WTC11 (cell line): ENCODE data around the gene HOXA10. TPM values are rescaled to one million over a fixed set of nuclear protein-coding genes. Genes with fewer than 3 reads are reported as not detected.
A peak's percentile ranks its signal among the peaks of the same experiment; 100 is the strongest.

Source experiments
- ATAC-seq: fragments of 200-7000 bp; cut with Tn5 transposase; 2 replicates; pipeline ENCODE4 v1.10.0; 2021; ENCODE audit warnings: mild to moderate bottlenecking, moderate library complexity
- CTCF ChIA-PET: fragments of 300-600 bp; sonication (Branson Sonifier 250); formaldehyde crosslinking; loops from one replicate; lab custom pipeline; 2021; ENCODE audit warnings: antibody characterized with exemption; lab: Charles Lee
- POLR2A ChIA-PET: fragments of 350-600 bp; sonication (Branson Sonifier 250); formaldehyde crosslinking; loops from one replicate; lab custom pipeline; 2021; ENCODE audit warnings: antibody characterized with exemption; lab: Charles Lee
- DNase-seq: peaks from one replicate; pipeline ENCODE4 v3.0.0; 2021; ENCODE audit warnings: low spot score
- H3K27ac Mint-ChIP-seq: 2 replicates; pipeline ENCODE4 v1.8.0; 2021; ENCODE audit warnings: mixed read lengths
- H3K27me3 Mint-ChIP-seq: 2 replicates; pipeline ENCODE4 v1.8.0; 2021; ENCODE audit warnings: low read depth, mild to moderate bottlenecking, moderate library complexity, mixed read lengths
- H3K36me3 Mint-ChIP-seq: 2 replicates; pipeline ENCODE4 v1.8.0; 2021; ENCODE audit warnings: mixed read lengths
- H3K4me1 Mint-ChIP-seq: 2 replicates; pipeline ENCODE4 v1.8.0; 2022; ENCODE audit warnings: mixed read lengths
- H3K4me3 Mint-ChIP-seq: 2 replicates; pipeline ENCODE4 v1.8.0; 2021; ENCODE audit warnings: mild to moderate bottlenecking, moderate library complexity, mixed read lengths
- H3K9me3 Mint-ChIP-seq: 2 replicates; pipeline ENCODE4 v1.8.0; 2021; ENCODE audit warnings: mixed read lengths
- CREB1 ChIP-seq: sonication (generic); formaldehyde crosslinking; IDR thresholded peaks from 2 replicates; pipeline ENCODE4 v1.8.0; 2023; ENCODE audit warnings: mild to moderate bottlenecking, missing genetic modification reagents
- E2F1 ChIP-seq: sonication (generic); formaldehyde crosslinking; IDR thresholded peaks from 2 replicates; pipeline ENCODE4 v1.8.0; 2022; ENCODE audit warnings: mild to moderate bottlenecking, missing genetic modification reagents
- EMX1 ChIP-seq: fragments of 250-450 bp; sonication (Bioruptor Pico); IDR thresholded peaks from 2 replicates; pipeline ENCODE4 v1.8.0; 2021; ENCODE audit warnings: mild to moderate bottlenecking
- ERG ChIP-seq: fragments of 250-450 bp; sonication (Bioruptor Pico); IDR thresholded peaks from 2 replicates; pipeline ENCODE4 v1.8.0; 2021; ENCODE audit warnings: mild to moderate bottlenecking
- ETV6 ChIP-seq: sonication (generic); formaldehyde crosslinking; IDR thresholded peaks from 2 replicates; pipeline ENCODE4 v1.8.1; 2022; ENCODE audit warnings: mild to moderate bottlenecking, missing genetic modification reagents
- FOXP1 ChIP-seq: sonication (generic); formaldehyde crosslinking; IDR thresholded peaks from 2 replicates; pipeline ENCODE4 v1.8.0; 2022; ENCODE audit warnings: missing genetic modification reagents, mild to moderate bottlenecking, moderate library complexity, borderline replicate concordance
- HMGXB4 ChIP-seq: sonication (generic); formaldehyde crosslinking; IDR thresholded peaks from 2 replicates; pipeline ENCODE4 v1.8.1; 2023; ENCODE audit warnings: mild to moderate bottlenecking, moderate library complexity, missing genetic modification reagents
- IRF1 ChIP-seq: sonication (generic); formaldehyde crosslinking; IDR thresholded peaks from 2 replicates; pipeline ENCODE4 v1.8.0; 2023; ENCODE audit warnings: missing genetic modification reagents
- JAZF1 ChIP-seq: fragments of 250-450 bp; sonication (Bioruptor Pico); IDR thresholded peaks from 2 replicates; pipeline ENCODE4 v1.9.0; 2021; ENCODE audit warnings: moderate library complexity, mild to moderate bottlenecking, inconsistent platforms
- MXD4 ChIP-seq: fragments of 250-450 bp; sonication (Bioruptor Pico); IDR thresholded peaks from 2 replicates; pipeline ENCODE4 v1.8.0; 2021; ENCODE audit warnings: mild to moderate bottlenecking, moderate library complexity, borderline replicate concordance
- PRRX2 ChIP-seq: fragments of 250-450 bp; sonication (Bioruptor Pico); IDR thresholded peaks from 2 replicates; pipeline ENCODE4 v1.8.0; 2021; ENCODE audit warnings: mild to moderate bottlenecking
- RELA ChIP-seq: sonication (generic); formaldehyde crosslinking; IDR thresholded peaks from 2 replicates; pipeline ENCODE4 v1.8.1; 2022; ENCODE audit warnings: missing genetic modification reagents, mild to moderate bottlenecking, borderline replicate concordance
- SP1 ChIP-seq: sonication (generic); formaldehyde crosslinking; conservative IDR thresholded peaks from 2 replicates; pipeline ENCODE4 v1.8.1; 2022; ENCODE audit warnings: missing genetic modification reagents
- TEAD1 ChIP-seq: sonication (generic); formaldehyde crosslinking; IDR thresholded peaks from 2 replicates; pipeline ENCODE4 v1.8.0; 2022; ENCODE audit warnings: mild to moderate bottlenecking, missing genetic modification reagents
- USF1 ChIP-seq: sonication (generic); formaldehyde crosslinking; IDR thresholded peaks from 2 replicates; pipeline ENCODE4 v1.8.0; 2022; ENCODE audit warnings: mild to moderate bottlenecking, missing genetic modification reagents
- ZNF219 ChIP-seq: sonication (generic); formaldehyde crosslinking; IDR thresholded peaks from 2 replicates; pipeline ENCODE4 v1.8.0; 2023; ENCODE audit warnings: missing genetic modification reagents, mild to moderate bottlenecking, borderline replicate concordance
- ZNF232 ChIP-seq: sonication (generic); formaldehyde crosslinking; IDR thresholded peaks from 2 replicates; pipeline ENCODE4 v1.8.0; 2022; ENCODE audit warnings: mild to moderate bottlenecking, missing genetic modification reagents
- total RNA-seq: library from RNA; stranded (reverse); gene quantifications from 3 replicates; pipeline ENCODE4 v1.2.3, GENCODE V29; 2021
- TF ChIP-seq, protein P1 (sequence below): sonication (generic); formaldehyde crosslinking; conservative IDR thresholded peaks from 2 replicates; pipeline ENCODE4 v1.8.1; 2023; ENCODE audit warnings: mild to moderate bottlenecking, low read depth, missing genetic modification reagents, moderate library complexity
- TF ChIP-seq, protein P2 (sequence below): fragments of 250-450 bp; sonication (Bioruptor Pico); IDR thresholded peaks from 2 replicates; pipeline ENCODE4 v1.9.0; 2021; ENCODE audit warnings: moderate library complexity, mild to moderate bottlenecking, inconsistent platforms, borderline replicate concordance
- TF ChIP-seq, protein P3 (sequence below): sonication (generic); formaldehyde crosslinking; IDR thresholded peaks from 2 replicates; pipeline ENCODE4 v1.8.1; 2022; ENCODE audit warnings: missing genetic modification reagents, borderline replicate concordance
- TF ChIP-seq, protein P4 (sequence below): sonication (generic); formaldehyde crosslinking; IDR thresholded peaks from 2 replicates; pipeline ENCODE4 v1.8.1; 2023; ENCODE audit warnings: mild to moderate bottlenecking, missing genetic modification reagents, moderate library complexity

Gene HOXA10
- total RNA-seq, 1 experiment from 2014 or later, result 0.07 TPM

- H3K4me3 Mint-ChIP-seq, result peak within 1 kb of the TSS; percentile 74
- POLR2A ChIA-PET, result interaction anchor here (0.6 to 1.2 kb wide), 2 partner anchors 30 to 135 kb away, joined by 3 read pairs; no protein-coding TSS in a partner anchor
- no peaks in the 10 kb centered on the region for H3K36me3 Mint-ChIP-seq
- ATAC-seq (peak; percentile 31), DNase-seq (peak; percentile 89)
- H3K9me3 Mint-ChIP-seq, result no peaks in the 10 kb centered on the region
- H3K27me3 Mint-ChIP-seq, result peaks cover 100% of the 10 kb centered on the region
- CTCF ChIA-PET, result interaction anchor here (0.6 to 3.8 kb wide), 37 partner anchors 9 to 1251 kb away, joined by 3 to 39 read pairs (median 4); partner anchors contain the start of genes HOXA11, HOXA13, HOXA3 and HOXA4
- no peak within 1 kb of the TSS for H3K27ac Mint-ChIP-seq
- peaks cover 25% of the 10 kb centered on the region for H3K4me1 Mint-ChIP-seq
- TF ChIP-seq PRRX2 (0 out of 2 replicates have a peak, but pooled peaks have one; percentile 32), HMGXB4 (CRISPR knock-in tag) (peak; percentile 12; the same call in 1 of the 2 replicates), JAZF1 (no peak), ZNF232 (CRISPR knock-in tag) (no peak), CREB1 (CRISPR knock-in tag) (no peak), TEAD1 (0 out of 2 replicates have a peak, but pooled peaks have one; percentile 18), SP1 (CRISPR knock-in tag) (0 out of 2 replicates have a peak, but pooled peaks have one; percentile 33), E2F1 (CRISPR knock-in tag) (no peak), FOXP1 (CRISPR knock-in tag) (no peak), ZNF219 (CRISPR knock-in tag) (no peak), RELA (no peak), ETV6 (CRISPR knock-in tag) (peak; percentile 60; the same call in 1 of the 2 replicates), ERG (CRISPR knock-in tag) (no peak), MXD4 (CRISPR knock-in tag) (no peak), USF1 (CRISPR knock-in tag) (peak; percentile 81), EMX1 (CRISPR knock-in tag) (no peak), IRF1 (CRISPR knock-in tag) (no peak)
- TF ChIP-seq, protein P1, sequence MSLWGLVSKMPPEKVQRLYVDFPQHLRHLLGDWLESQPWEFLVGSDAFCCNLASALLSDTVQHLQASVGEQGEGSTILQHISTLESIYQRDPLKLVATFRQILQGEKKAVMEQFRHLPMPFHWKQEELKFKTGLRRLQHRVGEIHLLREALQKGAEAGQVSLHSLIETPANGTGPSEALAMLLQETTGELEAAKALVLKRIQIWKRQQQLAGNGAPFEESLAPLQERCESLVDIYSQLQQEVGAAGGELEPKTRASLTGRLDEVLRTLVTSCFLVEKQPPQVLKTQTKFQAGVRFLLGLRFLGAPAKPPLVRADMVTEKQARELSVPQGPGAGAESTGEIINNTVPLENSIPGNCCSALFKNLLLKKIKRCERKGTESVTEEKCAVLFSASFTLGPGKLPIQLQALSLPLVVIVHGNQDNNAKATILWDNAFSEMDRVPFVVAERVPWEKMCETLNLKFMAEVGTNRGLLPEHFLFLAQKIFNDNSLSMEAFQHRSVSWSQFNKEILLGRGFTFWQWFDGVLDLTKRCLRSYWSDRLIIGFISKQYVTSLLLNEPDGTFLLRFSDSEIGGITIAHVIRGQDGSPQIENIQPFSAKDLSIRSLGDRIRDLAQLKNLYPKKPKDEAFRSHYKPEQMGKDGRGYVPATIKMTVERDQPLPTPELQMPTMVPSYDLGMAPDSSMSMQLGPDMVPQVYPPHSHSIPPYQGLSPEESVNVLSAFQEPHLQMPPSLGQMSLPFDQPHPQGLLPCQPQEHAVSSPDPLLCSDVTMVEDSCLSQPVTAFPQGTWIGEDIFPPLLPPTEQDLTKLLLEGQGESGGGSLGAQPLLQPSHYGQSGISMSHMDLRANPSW (CRISPR knock-in tag), result no peak
- TF ChIP-seq, protein P2, sequence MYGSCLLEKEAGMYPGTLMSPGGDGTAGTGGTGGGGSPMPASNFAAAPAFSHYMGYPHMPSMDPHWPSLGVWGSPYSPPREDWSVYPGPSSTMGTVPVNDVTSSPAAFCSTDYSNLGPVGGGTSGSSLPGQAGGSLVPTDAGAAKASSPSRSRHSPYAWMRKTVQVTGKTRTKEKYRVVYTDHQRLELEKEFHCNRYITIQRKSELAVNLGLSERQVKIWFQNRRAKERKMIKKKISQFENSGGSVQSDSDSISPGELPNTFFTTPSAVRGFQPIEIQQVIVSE (CRISPR knock-in tag), result no peak
- TF ChIP-seq, protein P3, sequence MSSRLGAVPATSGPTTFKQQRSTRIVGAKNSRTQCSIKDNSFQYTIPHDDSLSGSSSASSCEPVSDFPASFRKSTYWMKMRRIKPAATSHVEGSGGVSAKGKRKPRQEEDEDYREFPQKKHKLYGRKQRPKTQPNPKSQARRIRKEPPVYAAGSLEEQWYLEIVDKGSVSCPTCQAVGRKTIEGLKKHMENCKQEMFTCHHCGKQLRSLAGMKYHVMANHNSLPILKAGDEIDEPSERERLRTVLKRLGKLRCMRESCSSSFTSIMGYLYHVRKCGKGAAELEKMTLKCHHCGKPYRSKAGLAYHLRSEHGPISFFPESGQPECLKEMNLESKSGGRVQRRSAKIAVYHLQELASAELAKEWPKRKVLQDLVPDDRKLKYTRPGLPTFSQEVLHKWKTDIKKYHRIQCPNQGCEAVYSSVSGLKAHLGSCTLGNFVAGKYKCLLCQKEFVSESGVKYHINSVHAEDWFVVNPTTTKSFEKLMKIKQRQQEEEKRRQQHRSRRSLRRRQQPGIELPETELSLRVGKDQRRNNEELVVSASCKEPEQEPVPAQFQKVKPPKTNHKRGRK (CRISPR knock-in tag), result no peak
- TF ChIP-seq, protein P4, sequence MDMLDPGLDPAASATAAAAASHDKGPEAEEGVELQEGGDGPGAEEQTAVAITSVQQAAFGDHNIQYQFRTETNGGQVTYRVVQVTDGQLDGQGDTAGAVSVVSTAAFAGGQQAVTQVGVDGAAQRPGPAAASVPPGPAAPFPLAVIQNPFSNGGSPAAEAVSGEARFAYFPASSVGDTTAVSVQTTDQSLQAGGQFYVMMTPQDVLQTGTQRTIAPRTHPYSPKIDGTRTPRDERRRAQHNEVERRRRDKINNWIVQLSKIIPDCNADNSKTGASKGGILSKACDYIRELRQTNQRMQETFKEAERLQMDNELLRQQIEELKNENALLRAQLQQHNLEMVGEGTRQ (CRISPR knock-in tag), result peak; percentile 85
Observed at GRCh38 chr7:27143023-27143949, 30.8 kb downstream of the HOXA10 start, which contains the start of gene HOXA5. Gene HOXA5, minus strand, starts transcription at chr7:27143681. Its CDS starts 74 bp downstream, at chr7:27143607.
